ENCODE measurements around the gene RBMS3. TPM values are rescaled to one million over a fixed set of nuclear protein-coding genes. Genes with fewer than 3 reads are reported as not detected.

Gene RBMS3
- total and polyA plus RNA-seq, 2 of the 8 experiments (the other 6 are each of a cell fraction or from before 2014, with no cell fraction given), result 3.7 to 6.9 TPM

DNA sequence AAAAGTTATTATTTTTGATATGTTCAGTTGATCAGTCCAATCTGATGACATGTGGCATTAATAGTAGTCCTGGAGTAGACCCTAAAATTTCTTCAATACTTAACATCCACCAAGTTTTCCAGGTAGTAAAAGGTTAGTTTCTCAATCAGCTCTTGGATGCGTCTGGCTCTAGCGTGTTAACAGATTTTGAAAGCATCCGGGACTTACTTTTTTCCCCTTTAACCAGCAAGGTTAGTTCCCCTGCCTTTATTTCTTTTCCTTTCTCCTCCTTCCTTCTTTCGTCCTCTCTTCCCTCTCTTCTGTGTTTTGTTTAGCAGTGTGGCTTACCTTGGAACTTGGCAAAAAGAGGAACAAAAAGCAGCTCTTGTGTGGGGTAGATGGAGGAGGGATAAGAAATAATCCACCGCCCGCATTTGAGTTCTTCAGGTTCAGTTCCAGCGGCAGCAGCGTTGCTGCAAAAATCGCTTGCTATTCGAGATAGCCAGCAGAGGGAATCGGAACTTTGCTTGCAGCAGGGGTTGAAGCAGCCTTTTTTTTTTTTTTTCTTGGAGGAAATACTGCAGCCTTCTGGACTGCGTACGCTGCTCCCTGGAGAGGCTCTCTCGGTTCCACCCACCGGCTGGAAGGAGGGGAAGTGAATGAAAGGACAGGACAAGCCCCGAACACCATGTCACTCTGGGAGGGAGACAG, at the start of gene RBMS3 (continued):
- TF ChIP-seq, protein P1, sequence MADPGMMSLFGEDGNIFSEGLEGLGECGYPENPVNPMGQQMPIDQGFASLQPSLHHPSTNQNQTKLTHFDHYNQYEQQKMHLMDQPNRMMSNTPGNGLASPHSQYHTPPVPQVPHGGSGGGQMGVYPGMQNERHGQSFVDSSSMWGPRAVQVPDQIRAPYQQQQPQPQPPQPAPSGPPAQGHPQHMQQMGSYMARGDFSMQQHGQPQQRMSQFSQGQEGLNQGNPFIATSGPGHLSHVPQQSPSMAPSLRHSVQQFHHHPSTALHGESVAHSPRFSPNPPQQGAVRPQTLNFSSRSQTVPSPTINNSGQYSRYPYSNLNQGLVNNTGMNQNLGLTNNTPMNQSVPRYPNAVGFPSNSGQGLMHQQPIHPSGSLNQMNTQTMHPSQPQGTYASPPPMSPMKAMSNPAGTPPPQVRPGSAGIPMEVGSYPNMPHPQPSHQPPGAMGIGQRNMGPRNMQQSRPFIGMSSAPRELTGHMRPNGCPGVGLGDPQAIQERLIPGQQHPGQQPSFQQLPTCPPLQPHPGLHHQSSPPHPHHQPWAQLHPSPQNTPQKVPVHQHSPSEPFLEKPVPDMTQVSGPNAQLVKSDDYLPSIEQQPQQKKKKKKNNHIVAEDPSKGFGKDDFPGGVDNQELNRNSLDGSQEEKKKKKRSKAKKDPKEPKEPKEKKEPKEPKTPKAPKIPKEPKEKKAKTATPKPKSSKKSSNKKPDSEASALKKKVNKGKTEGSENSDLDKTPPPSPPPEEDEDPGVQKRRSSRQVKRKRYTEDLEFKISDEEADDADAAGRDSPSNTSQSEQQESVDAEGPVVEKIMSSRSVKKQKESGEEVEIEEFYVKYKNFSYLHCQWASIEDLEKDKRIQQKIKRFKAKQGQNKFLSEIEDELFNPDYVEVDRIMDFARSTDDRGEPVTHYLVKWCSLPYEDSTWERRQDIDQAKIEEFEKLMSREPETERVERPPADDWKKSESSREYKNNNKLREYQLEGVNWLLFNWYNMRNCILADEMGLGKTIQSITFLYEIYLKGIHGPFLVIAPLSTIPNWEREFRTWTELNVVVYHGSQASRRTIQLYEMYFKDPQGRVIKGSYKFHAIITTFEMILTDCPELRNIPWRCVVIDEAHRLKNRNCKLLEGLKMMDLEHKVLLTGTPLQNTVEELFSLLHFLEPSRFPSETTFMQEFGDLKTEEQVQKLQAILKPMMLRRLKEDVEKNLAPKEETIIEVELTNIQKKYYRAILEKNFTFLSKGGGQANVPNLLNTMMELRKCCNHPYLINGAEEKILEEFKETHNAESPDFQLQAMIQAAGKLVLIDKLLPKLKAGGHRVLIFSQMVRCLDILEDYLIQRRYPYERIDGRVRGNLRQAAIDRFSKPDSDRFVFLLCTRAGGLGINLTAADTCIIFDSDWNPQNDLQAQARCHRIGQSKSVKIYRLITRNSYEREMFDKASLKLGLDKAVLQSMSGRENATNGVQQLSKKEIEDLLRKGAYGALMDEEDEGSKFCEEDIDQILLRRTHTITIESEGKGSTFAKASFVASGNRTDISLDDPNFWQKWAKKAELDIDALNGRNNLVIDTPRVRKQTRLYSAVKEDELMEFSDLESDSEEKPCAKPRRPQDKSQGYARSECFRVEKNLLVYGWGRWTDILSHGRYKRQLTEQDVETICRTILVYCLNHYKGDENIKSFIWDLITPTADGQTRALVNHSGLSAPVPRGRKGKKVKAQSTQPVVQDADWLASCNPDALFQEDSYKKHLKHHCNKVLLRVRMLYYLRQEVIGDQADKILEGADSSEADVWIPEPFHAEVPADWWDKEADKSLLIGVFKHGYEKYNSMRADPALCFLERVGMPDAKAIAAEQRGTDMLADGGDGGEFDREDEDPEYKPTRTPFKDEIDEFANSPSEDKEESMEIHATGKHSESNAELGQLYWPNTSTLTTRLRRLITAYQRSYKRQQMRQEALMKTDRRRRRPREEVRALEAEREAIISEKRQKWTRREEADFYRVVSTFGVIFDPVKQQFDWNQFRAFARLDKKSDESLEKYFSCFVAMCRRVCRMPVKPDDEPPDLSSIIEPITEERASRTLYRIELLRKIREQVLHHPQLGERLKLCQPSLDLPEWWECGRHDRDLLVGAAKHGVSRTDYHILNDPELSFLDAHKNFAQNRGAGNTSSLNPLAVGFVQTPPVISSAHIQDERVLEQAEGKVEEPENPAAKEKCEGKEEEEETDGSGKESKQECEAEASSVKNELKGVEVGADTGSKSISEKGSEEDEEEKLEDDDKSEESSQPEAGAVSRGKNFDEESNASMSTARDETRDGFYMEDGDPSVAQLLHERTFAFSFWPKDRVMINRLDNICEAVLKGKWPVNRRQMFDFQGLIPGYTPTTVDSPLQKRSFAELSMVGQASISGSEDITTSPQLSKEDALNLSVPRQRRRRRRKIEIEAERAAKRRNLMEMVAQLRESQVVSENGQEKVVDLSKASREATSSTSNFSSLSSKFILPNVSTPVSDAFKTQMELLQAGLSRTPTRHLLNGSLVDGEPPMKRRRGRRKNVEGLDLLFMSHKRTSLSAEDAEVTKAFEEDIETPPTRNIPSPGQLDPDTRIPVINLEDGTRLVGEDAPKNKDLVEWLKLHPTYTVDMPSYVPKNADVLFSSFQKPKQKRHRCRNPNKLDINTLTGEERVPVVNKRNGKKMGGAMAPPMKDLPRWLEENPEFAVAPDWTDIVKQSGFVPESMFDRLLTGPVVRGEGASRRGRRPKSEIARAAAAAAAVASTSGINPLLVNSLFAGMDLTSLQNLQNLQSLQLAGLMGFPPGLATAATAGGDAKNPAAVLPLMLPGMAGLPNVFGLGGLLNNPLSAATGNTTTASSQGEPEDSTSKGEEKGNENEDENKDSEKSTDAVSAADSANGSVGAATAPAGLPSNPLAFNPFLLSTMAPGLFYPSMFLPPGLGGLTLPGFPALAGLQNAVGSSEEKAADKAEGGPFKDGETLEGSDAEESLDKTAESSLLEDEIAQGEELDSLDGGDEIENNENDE (IDR thresholded peaks at IDR 0.05; ENCODE audit: insufficient replicate concordance, low read length), result peak; percentile 40
- TF ChIP-seq TBP (IDR thresholded peaks at IDR 0.05; ENCODE audit: low read depth, low read length) (no peak), RAD21 (IDR thresholded peaks at IDR 0.05 in 1 of 2, conservative IDR thresholded peaks at IDR 0.05 in 1 of 2; ENCODE audit: low read depth in 2 of 2, low read length in 2 of 2) (peak; percentile 50 to 61), YY1 (IDR thresholded peaks at IDR 0.05; ENCODE audit: low read depth, low read length) (0 out of 2 replicates have a peak, but pooled peaks have one; percentile 7)
- TF ChIP-seq, protein P2, sequence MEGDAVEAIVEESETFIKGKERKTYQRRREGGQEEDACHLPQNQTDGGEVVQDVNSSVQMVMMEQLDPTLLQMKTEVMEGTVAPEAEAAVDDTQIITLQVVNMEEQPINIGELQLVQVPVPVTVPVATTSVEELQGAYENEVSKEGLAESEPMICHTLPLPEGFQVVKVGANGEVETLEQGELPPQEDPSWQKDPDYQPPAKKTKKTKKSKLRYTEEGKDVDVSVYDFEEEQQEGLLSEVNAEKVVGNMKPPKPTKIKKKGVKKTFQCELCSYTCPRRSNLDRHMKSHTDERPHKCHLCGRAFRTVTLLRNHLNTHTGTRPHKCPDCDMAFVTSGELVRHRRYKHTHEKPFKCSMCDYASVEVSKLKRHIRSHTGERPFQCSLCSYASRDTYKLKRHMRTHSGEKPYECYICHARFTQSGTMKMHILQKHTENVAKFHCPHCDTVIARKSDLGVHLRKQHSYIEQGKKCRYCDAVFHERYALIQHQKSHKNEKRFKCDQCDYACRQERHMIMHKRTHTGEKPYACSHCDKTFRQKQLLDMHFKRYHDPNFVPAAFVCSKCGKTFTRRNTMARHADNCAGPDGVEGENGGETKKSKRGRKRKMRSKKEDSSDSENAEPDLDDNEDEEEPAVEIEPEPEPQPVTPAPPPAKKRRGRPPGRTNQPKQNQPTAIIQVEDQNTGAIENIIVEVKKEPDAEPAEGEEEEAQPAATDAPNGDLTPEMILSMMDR (IDR thresholded peaks at IDR 0.05; ENCODE audit: control extremely low read depth in 1 of 3, insufficient read depth in 1 of 3, low read depth in 1 of 3, low read length in 3 of 3), result peak in 2 of 3 experiments; percentile 31; a peak in 3 of 4 replicates
